ENCODE results near the gene NXN.
A peak's percentile ranks its signal among the peaks of the same experiment; 100 is the strongest.
"Not testable (repeated sequence)": the region's sequence is repeated elsewhere in the genome, so short reads cannot be mapped to it uniquely, and the experiment has no call there.

The NXN gene

DNA sequence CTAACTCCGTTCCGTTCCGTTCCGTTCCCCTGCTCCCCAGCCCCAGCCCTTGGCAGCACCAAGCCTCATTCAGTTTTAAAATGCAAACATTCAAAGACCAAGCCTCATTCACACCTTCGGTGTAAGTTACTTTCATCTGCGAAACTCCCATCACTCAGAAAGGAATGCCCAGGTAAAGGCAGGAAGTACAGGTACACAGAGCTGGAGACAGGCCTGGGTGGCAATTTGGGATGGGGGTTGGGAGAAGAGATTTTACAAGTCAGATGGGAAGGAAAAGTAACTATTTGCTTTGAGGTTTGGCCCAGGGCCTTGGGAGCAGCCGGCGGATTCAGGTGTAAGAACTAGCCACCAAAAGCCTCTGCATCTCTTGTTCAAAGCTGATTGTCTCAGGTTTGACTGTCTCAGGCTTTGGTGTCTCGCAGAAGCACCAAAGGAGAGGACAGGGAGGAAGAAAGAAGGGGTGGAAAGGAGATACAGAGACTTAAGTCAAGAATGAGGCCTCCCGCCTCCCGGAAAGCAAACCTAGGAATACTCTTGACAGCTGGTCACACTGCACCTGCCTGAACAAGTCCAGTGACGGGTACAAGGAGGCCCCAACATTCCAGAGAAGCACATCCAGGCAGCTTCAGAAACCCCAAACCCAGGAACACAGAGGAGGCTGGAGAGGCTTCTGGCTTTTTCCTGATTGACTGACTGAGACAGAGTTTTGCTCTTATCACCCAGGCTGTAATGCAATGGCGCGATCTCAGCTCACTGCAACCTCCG is 54.7 kb downstream of the NXN start:
- DNase-seq (ENCODE audit: low read depth), result no peak
- H3K9ac ChIP-seq (ENCODE audit: low read length), result no peak overlapping the region
- H3K9me3 ChIP-seq (ENCODE audit: control insufficient read depth, low read length), result no peaks in the 10 kb centered on the region
- H3K36me3 ChIP-seq (ENCODE audit: control insufficient read depth, insufficient read depth, low read length, severe bottlenecking), result no peaks in the 10 kb centered on the region
- no peak overlapping the region for H3K4me3 ChIP-seq (ENCODE audit: low read length)
- peaks cover 13% of the 10 kb centered on the region for H3K4me1 ChIP-seq (ENCODE audit: control insufficient read depth, insufficient read depth, low read length)
- no peaks in the 10 kb centered on the region for H3K27me3 ChIP-seq (replicated peaks; ENCODE audit: control insufficient read depth, insufficient read depth, low read length)

DNA sequence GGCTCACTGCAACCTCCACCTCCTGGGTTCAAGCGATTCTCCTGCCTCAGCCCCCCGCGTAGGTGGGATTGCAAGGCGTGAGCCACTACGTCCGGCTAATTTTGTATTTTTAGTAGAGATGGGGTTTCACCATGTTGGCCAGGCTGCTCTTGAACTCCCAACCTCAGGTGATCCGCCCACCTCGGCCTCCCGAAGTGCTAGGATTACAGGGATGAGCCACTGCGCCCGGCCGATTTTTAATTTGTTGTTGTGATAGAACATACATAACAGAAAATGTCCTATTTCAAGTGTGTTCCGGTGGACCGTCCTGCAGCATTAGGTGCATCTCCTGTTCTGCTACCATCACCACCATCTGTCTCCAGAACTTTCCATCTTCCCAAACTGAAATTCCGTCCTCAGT is 55.3 kb downstream of the NXN start:
- not testable (repeated sequence) for H3K9ac ChIP-seq (ENCODE audit: low read length); H3K36me3 ChIP-seq (ENCODE audit: control insufficient read depth, insufficient read depth, low read length, severe bottlenecking)

DNA sequence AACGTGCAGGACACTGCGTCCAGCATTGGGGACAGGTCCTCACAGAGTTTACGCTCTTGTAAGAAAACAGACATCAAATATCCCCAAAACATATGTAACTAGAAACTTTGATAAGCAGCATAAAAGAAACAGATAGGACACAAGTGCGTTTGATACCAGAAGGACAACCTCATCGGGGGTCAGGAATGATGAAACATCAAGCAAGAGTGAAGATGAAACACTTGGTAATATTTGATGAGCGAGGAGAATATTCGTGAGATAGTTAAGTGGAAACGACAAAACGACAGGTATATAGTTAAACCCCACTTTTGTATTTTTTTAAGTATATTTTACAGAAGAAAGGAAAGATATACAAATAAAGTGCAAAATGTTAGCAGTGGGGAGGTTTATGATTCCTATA is 55.9 kb downstream of the NXN start:
- no peaks in the 10 kb centered on the region for H3K36me3 ChIP-seq (ENCODE audit: control insufficient read depth, insufficient read depth, low read length, severe bottlenecking)
- H3K4me1 ChIP-seq (ENCODE audit: control insufficient read depth, insufficient read depth, low read length), result peaks cover 13% of the 10 kb centered on the region
- no peak for DNase-seq (ENCODE audit: low read depth)

More for the DNA sequence above, 55.3 kb downstream of the NXN start:
- H3K9me3 ChIP-seq (ENCODE audit: control insufficient read depth, low read length); H3K4me3 ChIP-seq (ENCODE audit: low read length); H3K27me3 ChIP-seq (replicated peaks; ENCODE audit: control insufficient read depth, insufficient read depth, low read length); DNase-seq (ENCODE audit: low read depth): not testable (repeated sequence)
- H3K4me1 ChIP-seq (ENCODE audit: control insufficient read depth, insufficient read depth, low read length), result peaks cover 13% of the 10 kb centered on the region

GRCh38 chr17:921161-921560 is 58.4 kb downstream of the NXN start:
- no peak for DNase-seq (ENCODE audit: low read depth)
- Histone ChIP-seq H3K36me3 (ENCODE audit: control insufficient read depth, insufficient read depth, low read length, severe bottlenecking) (no peaks in the 10 kb centered on the region), H3K9me3 (ENCODE audit: control insufficient read depth, low read length) (no peaks in the 10 kb centered on the region), H3K4me3 (ENCODE audit: low read length) (no peak overlapping the region), H3K9ac (ENCODE audit: low read length) (no peak overlapping the region), H3K27me3 (replicated peaks; ENCODE audit: control insufficient read depth, insufficient read depth, low read length) (no peaks in the 10 kb centered on the region), H3K4me1 (ENCODE audit: control insufficient read depth, insufficient read depth, low read length) (peaks cover 6% of the 10 kb centered on the region)

More for the DNA sequence above, 55.9 kb downstream of the NXN start:
- Histone ChIP-seq H3K9me3 (ENCODE audit: control insufficient read depth, low read length) (no peaks in the 10 kb centered on the region), H3K27me3 (replicated peaks; ENCODE audit: control insufficient read depth, insufficient read depth, low read length) (no peaks in the 10 kb centered on the region), H3K9ac (ENCODE audit: low read length) (no peak overlapping the region), H3K4me3 (ENCODE audit: low read length) (no peak overlapping the region)

GRCh38 chr17:920190-920589 is 59.4 kb downstream of the NXN start:
- Histone ChIP-seq H3K4me3 (ENCODE audit: low read length) (no peak overlapping the region), H3K36me3 (ENCODE audit: control insufficient read depth, insufficient read depth, low read length, severe bottlenecking) (no peaks in the 10 kb centered on the region), H3K27me3 (replicated peaks; ENCODE audit: control insufficient read depth, insufficient read depth, low read length) (no peaks in the 10 kb centered on the region), H3K4me1 (ENCODE audit: control insufficient read depth, insufficient read depth, low read length) (peaks cover 6% of the 10 kb centered on the region), H3K9ac (ENCODE audit: low read length) (no peak overlapping the region), H3K9me3 (ENCODE audit: control insufficient read depth, low read length) (no peaks in the 10 kb centered on the region)
- no peak for DNase-seq (ENCODE audit: low read depth)

GRCh38 chr17:917941-918740 is 61.4 kb downstream of the NXN start:
- H3K9me3 ChIP-seq (ENCODE audit: control insufficient read depth, low read length), result no peaks in the 10 kb centered on the region
- peak overlapping the region; percentile 67 for H3K4me3 ChIP-seq (ENCODE audit: low read length)
- DNase-seq (ENCODE audit: low read depth), result no peak
- H3K4me1 ChIP-seq (ENCODE audit: control insufficient read depth, insufficient read depth, low read length), result peaks cover 6% of the 10 kb centered on the region
- H3K9ac ChIP-seq (ENCODE audit: low read length), result peak overlapping the region; percentile 66
- H3K36me3 ChIP-seq (ENCODE audit: control insufficient read depth, insufficient read depth, low read length, severe bottlenecking), result no peaks in the 10 kb centered on the region
- H3K27me3 ChIP-seq (replicated peaks; ENCODE audit: control insufficient read depth, insufficient read depth, low read length), result no peaks in the 10 kb centered on the region

- no peak for DNase-seq (ENCODE audit: low read depth)
- no peaks in the 10 kb centered on the region for H3K36me3 ChIP-seq (ENCODE audit: control insufficient read depth, insufficient read depth, low read length, severe bottlenecking)
- H3K9ac ChIP-seq (ENCODE audit: low read length), result peak overlapping the region; percentile 66
- H3K27me3 ChIP-seq (replicated peaks; ENCODE audit: control insufficient read depth, insufficient read depth, low read length), result no peaks in the 10 kb centered on the region
- H3K4me1 ChIP-seq (ENCODE audit: control insufficient read depth, insufficient read depth, low read length), result peaks cover 6% of the 10 kb centered on the region
- peak overlapping the region; percentile 67 for H3K4me3 ChIP-seq (ENCODE audit: low read length)
- no peaks in the 10 kb centered on the region for H3K9me3 ChIP-seq (ENCODE audit: control insufficient read depth, low read length)
Observed at GRCh38 chr17:917391-917811, 62.2 kb downstream of the NXN start.

DNA sequence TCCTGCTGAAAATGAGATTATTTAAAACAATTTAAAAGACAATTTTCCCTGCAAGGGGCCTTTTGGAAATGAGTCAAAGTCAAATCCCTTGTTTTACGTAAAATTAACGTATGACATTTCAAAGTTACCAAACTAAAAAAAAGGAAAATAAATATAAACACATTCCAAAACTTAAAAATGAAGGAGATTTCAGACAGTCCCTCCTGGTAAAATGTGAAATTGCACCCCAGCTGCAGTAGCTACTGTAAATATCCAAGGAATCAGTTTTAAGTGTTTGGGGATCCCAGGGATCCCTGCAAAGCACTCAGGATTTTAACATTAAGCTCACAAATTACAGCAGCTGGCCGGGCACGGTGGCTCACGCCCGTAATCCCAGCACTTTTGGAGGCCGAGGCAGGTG is 63.3 kb downstream of the NXN start:
- no peak for DNase-seq (ENCODE audit: low read depth)
- Histone ChIP-seq H3K9me3 (ENCODE audit: control insufficient read depth, low read length) (no peaks in the 10 kb centered on the region), H3K27me3 (replicated peaks; ENCODE audit: control insufficient read depth, insufficient read depth, low read length) (no peaks in the 10 kb centered on the region), H3K4me1 (ENCODE audit: control insufficient read depth, insufficient read depth, low read length) (peaks cover 6% of the 10 kb centered on the region), H3K9ac (ENCODE audit: low read length) (no peak overlapping the region), H3K36me3 (ENCODE audit: control insufficient read depth, insufficient read depth, low read length, severe bottlenecking) (no peaks in the 10 kb centered on the region), H3K4me3 (ENCODE audit: low read length) (no peak overlapping the region)

DNA sequence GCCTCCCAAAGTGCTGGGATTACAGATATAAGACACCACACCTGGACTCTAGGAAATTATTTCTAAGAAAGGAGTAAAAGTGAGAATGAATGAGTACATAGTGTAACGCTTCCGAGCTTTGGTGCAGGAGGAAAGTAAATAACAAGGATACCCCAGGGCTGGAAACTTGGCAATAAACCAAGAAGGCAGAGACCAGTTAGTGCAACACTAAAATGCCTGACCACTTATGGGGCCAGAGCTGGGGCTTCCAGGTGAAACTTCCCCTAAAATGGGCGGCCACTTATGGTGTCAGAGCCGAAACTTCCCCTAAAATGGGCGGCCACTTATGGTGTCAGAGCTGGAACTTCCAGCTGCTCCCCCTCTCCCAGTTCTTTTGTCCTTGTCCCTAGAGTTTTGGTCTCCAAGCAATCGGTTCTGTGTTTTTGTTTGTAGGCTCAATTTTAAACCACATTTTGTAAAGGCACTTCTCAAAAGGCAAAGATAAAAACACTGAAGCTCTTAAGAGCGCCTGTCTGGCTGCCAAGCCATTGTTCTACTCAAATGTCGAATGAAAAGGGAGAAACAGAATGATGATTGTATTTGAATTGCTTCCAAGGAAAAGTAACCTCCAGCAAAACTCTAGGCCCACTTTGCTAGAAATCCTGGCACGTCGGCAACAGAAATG is 63.9 kb downstream of the NXN start:
- H3K9me3 ChIP-seq (ENCODE audit: control insufficient read depth, low read length), result no peaks in the 10 kb centered on the region
- no peaks in the 10 kb centered on the region for H3K27me3 ChIP-seq (replicated peaks; ENCODE audit: control insufficient read depth, insufficient read depth, low read length)
- DNase-seq (ENCODE audit: low read depth), result no peak
- H3K36me3 ChIP-seq (ENCODE audit: control insufficient read depth, insufficient read depth, low read length, severe bottlenecking), result no peaks in the 10 kb centered on the region
- H3K4me3 ChIP-seq (ENCODE audit: low read length), result no peak overlapping the region
- no peak overlapping the region for H3K9ac ChIP-seq (ENCODE audit: low read length)
- peaks cover 10% of the 10 kb centered on the region for H3K4me1 ChIP-seq (ENCODE audit: control insufficient read depth, insufficient read depth, low read length)

DNA sequence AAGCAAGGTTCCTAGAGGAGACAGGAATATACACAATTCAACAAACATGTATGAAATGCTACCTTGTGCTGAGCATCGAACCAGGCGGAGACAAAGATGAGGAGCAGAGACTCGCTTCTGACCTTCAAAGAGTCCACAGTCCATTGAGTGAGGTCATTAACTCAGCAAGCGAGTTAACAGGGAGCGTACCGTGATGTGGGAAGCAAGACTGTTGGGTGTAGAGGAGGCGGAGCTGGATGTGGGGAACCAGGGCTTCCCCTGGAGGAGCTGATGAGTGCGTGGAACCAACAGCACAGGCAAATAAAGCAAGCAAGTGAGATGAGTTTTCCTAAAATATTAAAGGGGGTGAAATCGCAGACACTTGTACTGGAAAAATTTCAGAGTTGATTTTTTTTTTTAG is 65.0 kb downstream of the NXN start:
- Histone ChIP-seq H3K36me3 (ENCODE audit: control insufficient read depth, insufficient read depth, low read length, severe bottlenecking) (no peaks in the 10 kb centered on the region), H3K9ac (ENCODE audit: low read length) (no peak overlapping the region), H3K27me3 (replicated peaks; ENCODE audit: control insufficient read depth, insufficient read depth, low read length) (no peaks in the 10 kb centered on the region), H3K4me3 (ENCODE audit: low read length) (no peak overlapping the region), H3K9me3 (ENCODE audit: control insufficient read depth, low read length) (no peaks in the 10 kb centered on the region), H3K4me1 (ENCODE audit: control insufficient read depth, insufficient read depth, low read length) (peaks cover 22% of the 10 kb centered on the region)
- no peak for DNase-seq (ENCODE audit: low read depth)

GRCh38 chr17:913207-913606 is 66.4 kb downstream of the NXN start:
- no peaks in the 10 kb centered on the region for H3K9me3 ChIP-seq (ENCODE audit: control insufficient read depth, low read length)
- DNase-seq (ENCODE audit: low read depth), result no peak
- no peak overlapping the region for H3K4me3 ChIP-seq (ENCODE audit: low read length)
- H3K4me1 ChIP-seq (ENCODE audit: control insufficient read depth, insufficient read depth, low read length), result peaks cover 31% of the 10 kb centered on the region
- no peak overlapping the region for H3K9ac ChIP-seq (ENCODE audit: low read length)
- no peaks in the 10 kb centered on the region for H3K36me3 ChIP-seq (ENCODE audit: control insufficient read depth, insufficient read depth, low read length, severe bottlenecking)
- no peaks in the 10 kb centered on the region for H3K27me3 ChIP-seq (replicated peaks; ENCODE audit: control insufficient read depth, insufficient read depth, low read length)
